GM19455 (cell line): ENCODE data around the gene FCRL5.
"Not testable (repeated sequence)": the region's sequence is repeated elsewhere in the genome, so short reads cannot be mapped to it uniquely, and the experiment has no call there.

ENCODE experiments used
- ATAC-seq: cut with Tn5 transposase; IDR thresholded peaks from one replicate; pipeline ENCODE4 v1.9.1; 2021; ENCODE audit not compliant: unreplicated experiment

FCRL5 gene

GRCh38 chr1:157551694-157552693, at the start of gene FCRL5:
Gene FCRL5, minus strand, starts transcription at chr1:157552515. Its CDS starts 153 bp downstream, at chr1:157552362.
- peak; percentile 76 for ATAC-seq

DNA sequence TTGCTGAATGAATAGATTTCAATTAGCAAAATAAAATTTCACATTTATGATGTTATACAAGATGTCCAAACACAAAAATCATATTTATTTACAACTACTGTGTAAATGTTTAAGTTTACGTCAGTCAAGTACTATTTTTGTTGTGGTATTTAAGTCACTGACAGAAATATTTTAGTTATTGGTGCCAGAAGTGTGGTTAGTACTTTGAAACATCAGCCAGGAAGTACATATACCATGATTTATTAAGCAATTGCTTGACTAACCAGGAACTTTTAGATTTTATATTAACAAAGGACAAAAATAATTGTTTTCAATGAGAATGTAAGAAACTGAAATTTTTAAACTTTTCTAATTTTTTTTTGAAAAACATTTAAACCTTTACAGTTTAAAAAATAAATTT, 47.9 kb upstream of the FCRL5 start:
- ATAC-seq, result no peak

- ATAC-seq, result peak; percentile 58
These were observed 45.8 kb upstream of the FCRL5 start, which contains the start of gene FCRL4 for GRCh38 chr1:157597959-157598667. Gene FCRL4, minus strand, starts transcription at chr1:157598085. Its CDS starts 141 bp downstream, at chr1:157597944.

GRCh38 chr1:157596384-157596783, 44.1 kb upstream of the FCRL5 start:
- ATAC-seq, result peak; percentile 54

- peak; percentile 79 for ATAC-seq
These were observed 43.0 kb upstream of the FCRL5 start for GRCh38 chr1:157595356-157595755.

- ATAC-seq, result no peak
These were observed 33.7 kb upstream of the FCRL5 start for GRCh38 chr1:157585984-157586383.

- no peak for ATAC-seq
These were observed 32.2 kb upstream of the FCRL5 start for GRCh38 chr1:157584503-157584902.

DNA sequence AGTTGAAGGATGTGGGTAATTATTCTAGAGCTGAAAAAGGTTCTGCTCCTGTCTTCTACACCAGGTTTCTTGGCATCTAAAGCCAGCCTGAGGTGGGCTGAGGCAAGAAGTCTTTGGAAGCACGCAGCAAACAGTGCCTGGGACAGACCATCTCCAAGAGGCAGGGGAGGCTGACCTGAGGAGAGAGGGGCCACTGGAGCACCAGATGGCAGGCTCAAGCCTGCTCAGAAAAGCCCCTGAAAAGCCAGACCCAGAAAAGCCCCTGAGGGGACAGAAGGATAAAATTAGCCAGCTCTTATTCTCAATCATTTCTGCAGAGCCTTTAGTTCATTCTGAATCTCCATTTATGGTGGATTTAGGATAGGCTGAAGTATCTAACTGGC, 28.5 kb upstream of the FCRL5 start:
- ATAC-seq, result no peak

DNA sequence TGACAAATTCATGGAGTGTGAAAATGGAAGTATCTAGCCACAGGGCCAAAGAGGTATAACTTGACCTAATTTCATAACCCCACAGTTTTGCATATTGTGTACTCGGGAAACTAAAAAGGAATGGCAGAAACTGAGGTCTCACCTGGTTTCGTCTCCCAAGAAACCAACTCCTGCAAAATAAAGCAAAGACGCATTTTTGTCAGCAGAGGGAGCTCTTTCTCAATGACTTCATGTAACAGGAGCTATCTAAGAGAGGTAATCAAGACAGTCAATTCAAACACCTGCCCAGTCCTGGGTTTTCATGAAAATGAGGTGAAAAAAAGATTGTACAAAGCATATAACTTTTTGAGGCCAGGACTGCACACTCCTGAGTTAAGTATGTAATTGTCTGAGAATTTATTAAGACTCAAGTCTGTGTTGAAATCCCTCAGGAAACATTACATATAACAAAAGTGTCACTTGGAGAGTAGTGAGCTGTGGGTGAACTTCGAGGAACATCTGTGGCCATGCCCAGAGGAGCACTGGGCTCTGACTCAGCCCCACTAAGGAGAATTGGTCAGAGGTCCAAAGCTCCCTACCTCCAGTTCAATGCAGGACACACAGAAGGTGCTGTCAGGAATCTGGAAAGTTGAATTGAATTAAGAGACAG, 28.0 kb upstream of the FCRL5 start:
- no peak for ATAC-seq

DNA sequence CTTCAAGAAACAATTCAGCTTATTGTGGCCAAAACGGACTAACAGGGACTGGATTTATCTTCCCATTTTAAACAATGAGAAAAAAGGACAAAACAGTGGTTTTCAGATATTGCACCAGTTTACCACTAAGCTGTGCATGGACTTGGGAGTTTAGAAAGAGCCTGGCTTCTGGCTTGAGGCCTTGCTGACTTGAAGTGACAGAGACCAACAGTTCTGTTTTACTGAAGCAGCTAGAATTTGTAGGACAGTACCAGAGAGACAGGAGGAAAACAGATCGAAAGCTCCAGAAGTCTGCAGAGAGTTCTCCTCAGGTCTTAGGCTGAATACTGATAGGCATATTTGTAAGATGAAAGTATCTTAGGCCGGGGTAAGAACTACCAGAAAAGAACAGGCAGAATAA, 25.1 kb upstream of the FCRL5 start:
- no peak for ATAC-seq

- ATAC-seq, result peak; percentile 46
These were observed 23.4 kb upstream of the FCRL5 start for GRCh38 chr1:157575744-157576143.

DNA sequence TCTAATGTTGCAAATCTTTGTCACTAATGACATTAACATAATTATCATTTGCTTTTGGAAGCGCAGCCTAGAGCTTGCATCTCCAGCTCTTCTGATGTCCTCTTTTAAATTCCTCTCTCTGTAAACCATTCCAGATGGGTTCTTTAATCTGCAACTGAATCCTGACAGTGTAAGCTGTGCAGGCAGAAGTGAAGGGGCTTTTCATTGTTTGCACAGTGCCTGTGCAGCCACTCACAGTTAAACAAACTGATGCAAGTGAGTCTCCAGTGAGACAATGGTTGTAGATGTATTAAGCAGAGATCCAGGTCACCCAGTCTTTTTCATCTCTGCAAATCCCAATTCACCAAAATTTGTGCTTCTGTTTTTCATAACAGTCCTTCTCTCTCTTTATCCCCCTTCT, 22.5 kb upstream of the FCRL5 start:
- no peak for ATAC-seq

DNA sequence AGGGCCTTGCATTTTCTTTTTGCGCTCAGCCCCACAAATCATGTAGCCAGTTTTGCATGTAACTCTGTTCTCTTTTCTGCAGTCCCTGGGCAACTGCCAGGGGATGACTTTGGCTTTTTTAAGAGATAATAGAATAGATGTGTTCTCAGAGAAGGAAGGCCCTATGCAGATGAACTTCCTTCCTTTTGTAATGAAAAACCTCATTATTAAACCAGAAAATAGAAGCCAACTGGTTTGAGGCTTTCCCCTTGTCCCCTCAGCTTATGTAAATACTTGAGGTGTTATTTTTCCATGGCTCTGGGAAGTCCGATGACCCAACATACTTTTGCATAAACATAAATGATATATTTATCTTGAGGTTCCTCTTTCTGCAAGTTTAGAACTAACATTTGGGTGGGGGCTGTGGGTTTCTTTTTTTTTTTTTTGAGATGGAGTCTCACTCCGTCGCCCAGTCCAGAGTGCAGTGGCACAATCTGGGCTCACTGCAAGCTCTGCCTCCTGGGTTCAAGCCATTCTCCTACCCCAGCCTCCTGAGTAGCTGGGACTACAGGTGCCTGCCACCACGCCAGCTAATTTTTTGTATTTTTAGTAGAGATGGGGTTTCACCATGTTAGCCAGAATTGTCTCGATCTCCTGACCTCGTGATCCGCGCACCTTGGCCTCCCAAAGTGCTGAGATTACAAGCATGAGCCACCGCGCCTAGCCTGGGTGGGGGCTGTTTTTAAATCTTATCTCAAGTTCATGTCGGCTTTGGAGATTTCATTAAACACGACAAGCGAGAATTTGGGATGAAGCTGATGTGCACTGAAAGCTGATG, 14.4 kb upstream of the FCRL5 start:
- no peak for ATAC-seq

DNA sequence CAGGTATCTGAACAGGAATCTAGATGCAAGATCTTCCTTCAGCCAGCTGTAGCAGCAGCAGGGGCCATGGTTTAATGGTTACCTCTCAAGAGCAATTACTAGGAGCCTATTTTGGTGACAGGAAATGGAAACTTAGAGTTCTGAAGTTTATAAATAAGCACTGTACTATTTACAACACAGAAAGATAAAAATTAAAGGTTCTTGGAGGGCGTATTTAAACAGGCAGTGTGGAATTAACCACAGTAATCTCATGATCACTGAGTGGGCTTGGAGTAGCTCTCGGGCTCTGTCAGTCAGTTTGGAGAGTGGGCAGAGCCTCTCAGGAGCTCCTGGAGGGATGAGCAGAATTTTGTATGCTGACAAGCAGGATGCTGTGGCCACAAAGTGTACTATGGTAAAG, 10.2 kb upstream of the FCRL5 start:
- ATAC-seq, result peak; percentile 77

- ATAC-seq, result no peak
These were observed 5.8 kb upstream of the FCRL5 start for GRCh38 chr1:157558119-157558518.

DNA sequence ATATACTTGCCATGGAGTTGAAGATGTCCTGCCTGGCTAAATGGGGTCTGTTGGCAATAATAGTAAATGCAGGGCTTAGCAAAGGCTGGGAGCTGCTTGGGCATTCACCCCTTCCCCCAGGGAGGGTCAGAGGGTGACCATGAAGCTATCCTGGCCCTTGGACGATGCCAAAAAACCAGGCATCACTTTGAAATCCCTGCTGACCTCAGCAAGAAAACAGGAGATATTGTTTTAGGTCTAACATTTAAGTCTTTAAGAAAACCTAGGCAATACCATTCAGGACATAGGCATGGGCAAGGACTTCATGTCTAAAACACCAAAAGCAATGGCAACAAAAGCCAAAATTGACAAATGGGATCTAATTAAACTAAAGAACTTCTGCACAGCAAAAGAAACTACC, 4.2 kb downstream of the FCRL5 start:
- ATAC-seq, result not testable (repeated sequence)

- ATAC-seq, result no peak
These were observed 9.6 kb downstream of the FCRL5 start for GRCh38 chr1:157542676-157543075.

DNA sequence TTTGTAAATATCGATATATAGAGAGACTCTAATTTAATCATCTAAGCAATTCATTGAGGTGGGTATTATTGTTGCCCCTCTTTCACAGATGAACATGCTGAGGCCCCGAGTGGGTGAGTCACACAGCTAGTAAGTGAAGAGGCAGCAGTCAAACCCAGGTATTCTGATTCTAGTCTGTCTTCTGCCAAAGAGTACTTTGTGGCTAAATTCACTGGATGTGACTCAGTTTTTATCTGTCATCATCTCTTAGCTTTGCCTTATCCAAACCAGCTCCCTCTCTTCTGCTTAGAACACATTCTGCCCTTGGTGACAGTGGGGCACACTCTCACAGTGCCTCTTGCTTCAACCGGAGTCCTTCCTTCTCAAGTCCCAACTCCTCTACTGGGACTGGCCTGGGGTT, 11.5 kb downstream of the FCRL5 start:
- no peak for ATAC-seq

DNA sequence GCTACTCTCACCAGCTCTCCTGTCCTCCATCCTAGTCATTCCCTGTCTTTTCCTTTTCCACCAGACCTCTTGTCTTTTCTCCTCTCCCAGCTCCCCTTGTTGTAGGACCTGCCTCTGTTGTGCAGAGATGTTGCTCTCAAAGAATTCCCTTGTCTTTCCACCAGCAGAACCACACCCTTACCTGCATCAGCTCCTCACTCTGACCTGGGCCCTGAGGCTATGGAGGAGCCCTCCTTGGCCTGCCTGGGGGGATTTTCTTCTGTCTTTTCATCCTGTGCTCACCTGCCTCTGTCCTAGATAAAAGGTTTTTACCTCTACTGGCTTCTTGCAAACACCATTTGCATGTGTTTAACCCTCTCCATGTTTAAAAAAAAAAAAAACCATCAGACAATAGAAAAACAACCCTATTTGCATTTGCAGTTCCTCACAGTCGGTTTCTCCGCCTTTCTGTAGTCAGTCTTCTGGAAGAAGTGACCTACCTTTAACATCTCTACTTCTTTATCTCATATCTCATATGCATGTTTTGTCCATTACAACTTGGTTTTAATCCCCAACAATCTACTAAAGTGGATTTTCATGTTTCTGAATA, 12.1 kb downstream of the FCRL5 start:
- no peak for ATAC-seq

- no peak for ATAC-seq
These were observed 12.7 kb downstream of the FCRL5 start for GRCh38 chr1:157539568-157539967.
